ENCODE results near the gene ZWINT. TPM values are rescaled to one million over a fixed set of nuclear protein-coding genes. Genes with fewer than 3 reads are reported as not detected.

ZWINT gene
- 25.5 TPM for polyA plus RNA-seq (2012; ENCODE audit: insufficient read length, low read depth)

- TF ChIP-seq TAF1 (IDR thresholded peaks at IDR 0.05; ENCODE audit: borderline replicate concordance, insufficient read depth, low read length): peak; percentile 76; the same call in 1 of the 2 replicates
- TF ChIP-seq POLR2AphosphoS5 (IDR thresholded peaks at IDR 0.05; ENCODE audit: low read depth, low read length): peak; percentile 87
- TF ChIP-seq REST (IDR thresholded peaks at IDR 0.05; ENCODE audit: insufficient read depth in 1 of 2, low read depth in 2 of 2, low read length in 2 of 2): no peak
Observed at GRCh38 chr10:56360967-56361612, at the start of gene ZWINT. Gene ZWINT (minus strand): TSS chr10:56361259. CDS start chr10:56361236, 23 bp downstream.

- TF ChIP-seq SIN3A (IDR thresholded peaks at IDR 0.05; ENCODE audit: borderline replicate concordance, insufficient read depth, low read length) (no peak), TAF1 (IDR thresholded peaks at IDR 0.05; ENCODE audit: borderline replicate concordance, insufficient read depth, low read length) (no peak), REST (IDR thresholded peaks at IDR 0.05; ENCODE audit: insufficient read depth in 1 of 2, low read depth in 2 of 2, low read length in 2 of 2) (no peak), POLR2AphosphoS5 (IDR thresholded peaks at IDR 0.05; ENCODE audit: low read depth, low read length) (no peak), FOXP2 (optimal IDR thresholded peaks at IDR 0.05; ENCODE audit: borderline replicate concordance, extremely low read depth, extremely low read length, insufficient read depth) (no peak)
Observed at GRCh38 chr10:56383806-56384205, 22.7 kb upstream of the ZWINT start.

- TF ChIP-seq POLR2AphosphoS5 (IDR thresholded peaks at IDR 0.05; ENCODE audit: low read depth, low read length) (no peak), REST (IDR thresholded peaks at IDR 0.05; ENCODE audit: insufficient read depth in 1 of 2, low read depth in 2 of 2, low read length in 2 of 2) (no peak), SIN3A (IDR thresholded peaks at IDR 0.05; ENCODE audit: borderline replicate concordance, insufficient read depth, low read length) (no peak), TAF1 (IDR thresholded peaks at IDR 0.05; ENCODE audit: borderline replicate concordance, insufficient read depth, low read length) (no peak), FOXP2 (optimal IDR thresholded peaks at IDR 0.05; ENCODE audit: borderline replicate concordance, extremely low read depth, extremely low read length, insufficient read depth) (no peak)
Observed at GRCh38 chr10:56370217-56371113, 9.4 kb upstream of the ZWINT start.

- TF ChIP-seq TAF1 (IDR thresholded peaks at IDR 0.05; ENCODE audit: borderline replicate concordance, insufficient read depth, low read length): no peak
- TF ChIP-seq SIN3A (IDR thresholded peaks at IDR 0.05; ENCODE audit: borderline replicate concordance, insufficient read depth, low read length): no peak
- no peak for TF ChIP-seq FOXP2 (optimal IDR thresholded peaks at IDR 0.05; ENCODE audit: borderline replicate concordance, extremely low read depth, extremely low read length, insufficient read depth)
- no peak for TF ChIP-seq REST (IDR thresholded peaks at IDR 0.05; ENCODE audit: insufficient read depth in 1 of 2, low read depth in 2 of 2, low read length in 2 of 2)
- no peak for TF ChIP-seq POLR2AphosphoS5 (IDR thresholded peaks at IDR 0.05; ENCODE audit: low read depth, low read length)
Observed at GRCh38 chr10:56360583-56360966, 484 bp downstream of the ZWINT start.

All from PFSK-1 (cell line).